A172 (cell line): ENCODE data around the gene VAMP1. TPM values are rescaled to one million over a fixed set of nuclear protein-coding genes. Genes with fewer than 3 reads are reported as not detected.
"Not testable (repeated sequence)": the region's sequence is repeated elsewhere in the genome, so short reads cannot be mapped to it uniquely, and the experiment has no call there.

Experiments
- DNase-seq: peaks from one replicate; pipeline ENCODE4 v3.0.0-alpha.2; 2015; ENCODE audit warnings: low spot score
- total RNA-seq: library from RNA; depleted of rRNA; stranded (reverse); fragments of >200 nt; shearing (Covaris generic); gene quantifications from 2 replicates; pipeline ENCODE4 v1.2.3, GENCODE V29; 2014; rRNA removed

Gene VAMP1
- total RNA-seq = 0.33 and 3.2 TPM in 2 replicates

DNA sequence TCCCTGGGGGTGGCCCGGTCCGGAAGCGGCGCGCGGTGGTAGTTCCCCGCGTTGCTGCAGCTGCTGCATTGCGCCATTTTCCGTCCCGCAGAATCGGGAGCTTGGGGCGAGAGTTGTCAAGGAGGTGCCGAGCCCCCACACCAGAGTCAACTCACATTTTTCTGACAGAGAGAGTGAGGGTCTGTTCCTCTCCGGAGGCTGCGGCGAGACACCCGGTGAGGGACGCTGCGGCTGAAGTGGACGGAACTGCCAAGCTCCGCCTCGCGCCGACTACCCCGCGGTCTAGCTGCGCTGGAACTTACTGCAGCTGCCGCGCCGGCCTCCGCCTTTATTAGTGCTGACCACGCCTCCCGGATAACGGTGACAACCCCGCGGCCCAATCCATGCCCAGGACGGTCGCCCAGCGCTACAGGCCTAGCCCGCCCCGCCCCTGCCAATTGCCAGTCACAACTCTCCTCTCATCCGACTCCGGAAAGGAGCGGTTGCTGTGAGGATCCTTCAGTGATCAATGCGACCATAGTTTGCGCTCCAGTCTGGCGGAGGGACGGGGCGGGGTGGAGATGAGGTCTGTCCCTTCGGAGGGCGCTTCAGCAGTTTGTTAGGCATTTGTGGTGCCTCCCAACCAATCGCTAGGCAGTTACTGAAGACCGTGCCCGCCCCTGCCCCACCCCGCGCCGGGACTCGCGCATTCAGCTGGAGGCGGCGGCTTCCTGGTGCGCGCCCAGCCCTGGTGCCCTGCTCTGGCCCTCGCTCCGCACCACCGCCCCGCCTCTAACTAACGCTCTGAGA, at the start of gene VAMP1:
VAMP1 (minus strand) TSS at position 303 of the 789 bp plus-strand sequence; CDS start at position 157, 146 bp downstream.
- peak; percentile 90 for DNase-seq

GRCh38 chr12:6520186-6520585, 49.7 kb upstream of the VAMP1 start:
- DNase-seq = no peak

DNA sequence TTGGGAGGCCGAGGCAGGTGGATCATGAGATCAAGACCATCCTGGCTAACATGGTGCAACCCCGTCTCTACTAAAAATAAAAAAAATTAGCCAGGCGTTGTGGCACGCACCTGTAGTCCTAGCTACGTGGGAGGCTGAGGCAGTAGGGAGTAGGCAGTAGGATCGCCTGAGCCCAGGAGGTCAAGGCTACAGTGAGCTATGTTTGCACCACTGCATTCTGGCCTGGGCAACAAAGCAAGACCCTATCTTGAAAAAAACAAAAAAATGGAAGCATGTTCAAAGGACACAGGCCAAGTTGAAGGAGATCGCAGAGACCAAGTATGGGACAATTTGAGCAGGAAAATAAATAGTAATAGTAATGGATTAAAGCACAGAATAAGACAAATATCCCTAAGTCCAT, 37.6 kb upstream of the VAMP1 start:
- no peak for DNase-seq

DNA sequence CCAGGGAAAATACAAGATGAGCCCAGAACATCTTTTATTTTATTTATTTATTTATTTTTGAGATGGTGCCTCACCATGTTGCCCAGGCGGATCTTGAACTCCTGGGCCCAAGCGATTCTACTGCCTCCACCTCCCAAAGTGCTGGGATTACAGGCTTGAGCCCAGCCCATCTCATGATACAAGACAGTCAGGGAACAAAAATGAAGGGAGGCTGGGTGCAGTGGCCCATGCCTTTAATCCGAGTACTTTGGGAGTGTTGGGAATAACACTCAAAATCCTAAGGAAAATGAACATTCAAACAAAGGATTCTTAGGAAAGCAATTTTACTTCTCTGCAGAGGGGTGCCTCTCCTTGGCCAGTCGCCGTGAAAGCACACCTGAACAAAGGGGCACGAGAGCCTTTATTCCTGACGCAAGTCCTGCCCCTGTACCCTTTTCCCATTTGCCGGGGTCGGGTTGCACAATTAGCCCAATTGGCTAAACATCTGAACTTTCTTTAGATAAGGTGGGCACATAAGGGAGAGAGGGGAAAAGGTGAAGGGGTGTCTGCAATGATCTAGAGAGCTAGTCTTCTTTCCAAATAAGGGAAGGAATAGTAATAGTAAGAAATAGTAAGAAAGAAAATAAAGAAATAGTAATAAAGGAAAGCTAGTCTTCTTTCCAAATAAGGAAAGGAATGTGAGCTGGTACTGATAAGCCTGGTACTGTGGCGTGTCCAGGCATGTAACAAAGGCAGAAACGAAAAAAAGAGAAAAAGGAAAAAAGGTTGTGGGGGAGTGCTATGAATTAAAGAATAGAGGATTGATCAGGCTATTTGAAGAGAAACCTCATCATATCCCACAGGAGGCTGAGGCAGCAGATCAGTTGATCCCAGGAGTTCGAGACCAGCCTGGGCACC, 36.9 kb upstream of the VAMP1 start:
- DNase-seq = no peak

GRCh38 chr12:6500466-6500865, 30.0 kb upstream of the VAMP1 start:
- DNase-seq = no peak

DNA sequence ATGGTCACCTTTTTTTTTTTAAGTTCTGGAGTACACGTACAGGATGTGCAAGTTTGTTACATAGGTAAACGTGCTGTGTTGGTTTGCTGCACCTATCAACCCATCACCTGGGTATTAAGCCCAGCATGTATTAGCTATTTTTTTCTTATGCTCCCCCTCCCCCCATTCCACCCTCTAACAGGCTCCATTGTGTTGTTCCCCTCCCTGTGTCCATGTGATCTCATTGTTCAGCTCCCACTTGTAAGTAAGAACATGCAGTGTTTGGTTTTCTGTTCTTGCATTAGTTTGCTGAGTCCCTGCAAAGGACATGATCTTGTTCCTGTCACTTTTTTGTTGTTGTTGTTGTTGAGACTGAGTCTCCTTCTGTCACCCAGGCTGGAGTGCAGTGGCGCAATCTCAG, 26.8 kb upstream of the VAMP1 start:
- DNase-seq = not testable (repeated sequence)

DNA sequence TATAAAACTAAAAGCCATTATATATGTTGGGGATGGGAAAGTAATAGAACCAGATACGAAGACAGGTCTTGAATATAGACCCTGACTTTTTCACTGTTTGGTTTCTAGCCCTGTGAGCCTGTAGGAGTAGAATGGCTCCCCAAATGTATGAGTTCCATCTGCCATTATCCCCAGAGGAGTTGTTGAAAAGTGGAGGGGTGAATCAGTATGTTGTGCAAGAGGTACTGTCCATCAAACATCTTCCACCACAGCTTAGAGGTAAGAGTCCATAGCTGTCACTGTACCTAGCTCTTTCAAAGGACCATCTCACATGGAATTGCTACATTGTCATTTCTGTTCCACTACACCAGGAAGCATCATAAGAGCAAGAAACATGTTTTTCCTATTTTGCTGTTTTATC, 24.5 kb upstream of the VAMP1 start:
- no peak for DNase-seq

- DNase-seq = no peak
These were observed 23.8 kb upstream of the VAMP1 start for GRCh38 chr12:6494258-6494743.

DNA sequence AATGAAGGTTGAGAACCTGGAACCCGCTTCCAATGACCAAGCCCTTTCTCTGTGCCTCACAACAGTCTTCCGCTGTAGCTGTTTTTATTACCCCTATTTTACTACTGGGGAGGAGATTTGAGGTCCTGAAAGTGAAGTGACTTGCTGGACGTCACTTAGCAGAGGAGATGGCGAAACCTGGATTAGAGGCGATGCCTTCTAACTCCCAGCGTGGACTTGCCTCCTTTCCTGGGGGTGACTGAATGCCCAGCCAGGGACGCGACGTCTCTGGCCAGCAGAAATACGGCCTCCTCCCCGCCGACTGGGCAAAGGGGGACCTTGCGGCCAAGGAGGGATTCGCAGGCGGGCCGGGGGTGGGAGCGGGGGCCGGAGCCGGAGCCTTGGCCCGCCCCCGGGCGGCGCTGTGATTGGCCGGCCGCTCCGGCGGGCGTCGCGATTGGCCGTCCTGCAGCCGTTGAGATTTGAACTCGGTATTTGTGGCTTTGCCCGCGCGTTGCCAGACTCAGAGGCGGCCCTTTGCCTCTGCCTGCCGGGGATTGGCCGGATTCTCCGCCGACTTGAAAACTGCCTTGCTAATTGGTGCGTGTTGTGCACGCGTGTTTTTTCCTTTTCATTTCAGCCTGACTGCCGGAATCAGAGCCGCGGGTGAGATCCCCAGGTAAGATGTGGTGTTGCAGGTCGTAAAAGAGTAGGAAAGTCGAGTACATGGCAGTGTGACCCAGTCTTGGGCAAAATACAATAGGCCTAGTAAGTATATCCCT, 23.2 kb upstream of the VAMP1 start, which contains the start of gene NCAPD2:
NCAPD2 (plus strand) TSS at position 606 of the 761 bp plus-strand sequence. CDS start 997 bp downstream, outside the sequence.
- DNase-seq = peak; percentile 86

DNA sequence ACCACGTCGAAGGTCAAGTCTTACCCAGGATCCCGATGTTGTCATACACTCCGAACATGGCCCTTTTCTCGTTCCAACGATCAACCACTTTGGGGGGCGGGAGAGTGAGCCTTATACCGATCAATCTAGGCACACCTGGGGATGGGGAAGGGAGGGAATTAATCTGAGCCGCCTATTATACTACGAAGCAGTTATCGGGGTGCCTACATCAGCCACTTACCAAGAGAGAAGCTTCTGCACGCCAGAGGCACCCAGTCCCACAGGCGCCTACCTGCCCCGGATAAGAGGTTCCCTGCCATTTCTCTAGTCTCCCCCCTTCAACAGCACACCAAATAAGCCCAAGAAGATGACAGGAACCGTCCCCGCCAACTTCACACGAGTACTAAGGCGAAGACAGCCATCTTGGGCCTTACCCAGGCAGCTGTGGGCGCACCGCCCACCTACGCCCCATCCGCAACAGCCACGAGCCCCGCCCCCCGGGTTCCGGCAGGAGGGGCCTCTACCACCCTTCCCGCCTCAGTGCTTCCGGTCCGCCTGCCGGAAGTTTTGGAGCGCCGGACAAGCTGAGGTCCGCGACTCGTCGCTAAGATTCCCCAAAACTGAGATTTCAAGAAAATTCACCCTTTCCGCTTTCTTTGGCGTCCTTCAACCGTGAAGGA, 22.5 kb upstream of the VAMP1 start, which contains the start of gene MRPL51:
MRPL51 (minus strand) TSS at position 425 of the 659 bp plus-strand sequence; CDS start at position 299, 126 bp downstream.
- peak; percentile 82 for DNase-seq

DNA sequence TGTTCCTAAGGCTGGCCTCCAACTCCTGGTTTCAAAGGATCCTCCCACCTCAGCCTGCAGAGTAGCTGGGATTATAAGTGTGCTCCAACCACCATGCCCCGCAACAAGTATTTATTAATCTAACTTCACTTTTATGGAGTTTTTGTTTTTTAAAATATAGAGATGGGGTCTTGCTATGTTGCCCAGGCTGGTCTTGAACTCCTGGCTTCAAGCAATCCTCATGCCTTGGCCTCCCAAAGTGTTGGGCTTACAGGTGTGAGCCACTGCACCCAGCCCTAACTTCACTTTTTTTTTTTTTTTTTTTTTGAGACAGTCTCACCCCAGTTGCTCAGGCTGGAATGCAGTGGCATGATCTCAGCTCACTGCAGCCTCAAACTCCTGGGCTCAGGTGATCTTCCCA, 20.2 kb upstream of the VAMP1 start:
- not testable (repeated sequence) for DNase-seq

- DNase-seq = no peak
These were observed 19.0 kb upstream of the VAMP1 start for GRCh38 chr12:6489449-6489848.

DNA sequence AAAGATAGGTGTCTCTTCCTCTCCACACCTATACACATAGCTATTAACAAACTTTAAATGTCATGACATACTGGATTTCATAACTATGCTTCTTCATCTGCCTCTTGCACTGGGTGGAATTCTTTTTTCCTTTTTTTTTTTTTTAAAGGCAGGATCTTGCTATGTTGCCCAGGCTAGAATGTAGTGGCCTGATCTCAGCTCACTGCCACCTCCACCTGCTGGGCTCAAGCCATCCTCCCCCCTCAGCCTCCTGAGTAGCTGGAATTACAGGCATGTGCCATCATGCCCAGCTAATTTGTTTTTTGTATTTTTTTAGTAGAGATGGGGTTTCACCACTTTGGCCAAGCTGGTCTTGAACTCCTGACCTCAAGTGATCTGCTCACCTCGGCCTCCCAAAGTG, 17.8 kb upstream of the VAMP1 start:
- DNase-seq = no peak

- DNase-seq = no peak
These were observed 7.9 kb upstream of the VAMP1 start for GRCh38 chr12:6478416-6478815.

- DNase-seq = not testable (repeated sequence)
These were observed 7.3 kb upstream of the VAMP1 start for GRCh38 chr12:6477601-6478377.

DNA sequence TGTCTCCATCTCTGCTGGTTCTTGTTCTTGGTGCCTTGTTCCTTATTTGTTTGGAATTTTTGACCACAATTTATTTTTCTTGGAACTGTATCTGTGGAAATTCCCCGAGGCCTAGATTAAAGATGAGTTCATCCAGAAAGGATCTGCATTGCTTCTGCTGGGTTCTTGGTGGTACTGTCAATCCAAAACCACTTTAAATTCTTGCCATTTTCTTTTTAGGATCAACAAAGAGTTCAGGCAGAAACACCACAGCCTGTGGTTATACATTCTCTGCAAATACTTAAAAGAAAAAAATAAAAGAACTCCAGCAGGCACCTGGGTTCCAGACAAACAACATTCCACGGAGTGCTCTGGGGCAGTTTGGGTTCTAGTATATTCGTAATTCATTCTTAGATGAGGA, 6.0 kb upstream of the VAMP1 start:
- DNase-seq = peak; percentile 63

DNA sequence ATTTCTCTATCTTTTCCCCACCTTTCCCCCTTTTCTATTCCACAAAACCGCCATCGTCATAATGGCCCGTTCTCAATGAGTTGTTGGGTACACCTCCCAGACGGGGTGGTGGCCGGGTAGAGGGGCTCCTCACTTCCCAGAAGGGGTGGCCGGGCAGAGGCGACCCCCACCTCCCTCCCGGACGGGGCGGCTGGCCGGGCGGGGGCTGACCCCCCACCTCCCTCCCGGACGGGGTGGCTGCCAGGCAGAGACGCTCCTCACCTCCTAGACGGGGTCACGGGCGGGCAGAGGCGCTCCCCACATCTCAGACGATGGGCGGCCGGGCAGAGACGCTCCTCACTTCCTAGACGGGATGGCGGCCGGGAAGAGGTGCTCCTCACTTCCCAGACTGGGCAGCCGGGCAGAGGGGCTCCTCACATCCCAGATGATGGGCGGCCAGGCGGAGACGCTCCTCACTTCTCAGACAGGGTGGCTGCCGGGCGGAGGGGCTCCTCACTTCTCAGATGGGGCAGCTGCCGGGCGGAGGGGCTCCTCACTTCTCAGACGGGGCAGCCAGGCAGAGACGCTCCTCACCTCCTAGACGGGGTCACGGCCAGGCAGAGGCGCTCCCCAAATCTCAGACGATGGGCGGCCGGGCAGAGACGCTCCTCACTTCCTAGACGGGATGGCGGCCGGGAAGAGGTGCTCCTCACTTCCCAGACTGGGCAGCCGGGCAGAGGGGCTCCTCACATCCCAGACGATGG, 4.9 kb upstream of the VAMP1 start:
- DNase-seq = not testable (repeated sequence)

GRCh38 chr12:6472491-6472890, 2.0 kb upstream of the VAMP1 start:
- DNase-seq = no peak

- DNase-seq = no peak
These were observed 1.5 kb upstream of the VAMP1 start for GRCh38 chr12:6471989-6472360.
